HK-2 (cell line): ENCODE data around the gene RFC5.
"Not testable (repeated sequence)": the region's sequence is repeated elsewhere in the genome, so short reads cannot be mapped to it uniquely, and the experiment has no call there.

ENCODE experiments used
- DNase-seq: peaks from one replicate; pipeline ENCODE4 v3.0.0-alpha.2; 2018; ENCODE audit not compliant: unreplicated experiment

Gene RFC5

DNA sequence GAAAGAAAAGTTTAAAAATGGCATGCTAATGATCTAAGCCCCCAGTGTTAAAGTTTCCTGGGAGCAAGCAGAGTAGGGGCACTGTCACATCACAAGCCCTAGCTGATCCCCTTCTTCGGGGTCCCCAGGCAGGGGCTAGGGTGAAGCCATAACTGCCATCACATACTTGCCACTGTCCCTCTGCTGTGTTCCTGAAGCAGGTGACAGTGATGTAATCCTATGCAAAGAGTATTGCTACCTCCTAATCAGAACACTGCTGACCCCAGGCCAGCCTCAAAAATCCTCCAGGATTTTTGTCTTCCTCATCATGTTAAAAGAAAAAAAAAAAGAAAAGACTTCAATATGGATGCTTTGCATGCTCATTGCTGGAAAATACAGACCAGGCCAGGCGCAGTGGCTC lies 1.2 kb upstream of the RFC5 start:
- no peak for DNase-seq

DNA sequence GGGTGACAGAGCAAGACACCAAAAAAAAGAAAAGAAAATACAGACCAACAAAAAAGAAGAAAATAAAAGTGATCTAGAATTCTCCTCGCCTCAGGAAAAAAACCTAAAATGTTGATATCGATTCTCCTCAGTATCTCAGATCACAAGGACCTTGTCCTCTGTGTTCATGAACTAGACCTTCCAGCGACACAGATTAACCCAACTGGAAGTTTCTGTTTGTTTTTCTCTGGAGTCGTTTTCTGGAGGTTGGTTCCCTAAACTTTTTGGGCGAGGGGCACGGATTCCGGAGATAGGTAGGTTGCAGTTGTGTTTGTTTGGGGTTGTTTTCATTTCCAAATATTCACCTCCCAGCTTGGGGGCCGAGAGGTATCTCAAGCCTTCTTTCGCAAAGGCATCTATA lies 559 bp upstream of the RFC5 start:
- no peak for DNase-seq

DNA sequence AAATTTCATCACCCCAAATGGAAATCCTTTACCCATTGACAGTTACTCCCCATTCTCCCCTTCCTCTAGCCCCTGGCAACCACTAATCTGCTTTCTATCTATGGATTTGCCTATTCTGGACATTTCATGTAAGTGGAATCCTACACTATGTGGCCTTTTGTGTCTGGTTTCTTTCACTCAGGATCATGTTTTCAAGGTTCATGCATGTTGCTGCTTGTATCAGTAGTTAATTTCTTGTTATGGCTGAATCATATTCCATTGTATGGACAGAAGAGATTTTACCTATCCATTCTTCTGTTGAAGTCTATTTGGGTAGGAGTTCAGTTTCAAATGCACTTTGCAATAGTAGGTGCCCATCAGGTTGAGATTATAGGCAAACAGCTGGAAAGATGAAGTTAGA lies 1.4 kb downstream of the RFC5 start:
- no peak for DNase-seq

DNA sequence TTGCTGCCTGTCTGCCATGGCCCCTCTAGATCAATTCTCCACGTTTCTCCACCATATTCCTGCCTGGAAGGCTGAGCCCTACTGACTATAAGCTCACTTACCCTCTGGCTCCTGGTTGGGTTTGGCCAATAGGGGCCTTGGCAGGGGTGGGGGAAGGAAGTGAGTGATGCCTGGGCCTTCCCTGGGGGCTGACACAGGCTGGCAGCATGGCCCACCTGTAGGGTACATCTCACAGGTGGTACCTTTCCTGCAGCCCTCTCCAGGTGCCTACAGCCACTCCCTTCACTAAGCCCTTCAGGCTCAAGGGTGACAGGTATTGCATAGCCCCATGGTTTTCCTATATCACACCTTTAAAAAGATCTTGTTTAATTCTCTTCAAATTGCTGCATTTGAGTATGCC lies 3.5 kb downstream of the RFC5 start:
- no peak for DNase-seq

DNA sequence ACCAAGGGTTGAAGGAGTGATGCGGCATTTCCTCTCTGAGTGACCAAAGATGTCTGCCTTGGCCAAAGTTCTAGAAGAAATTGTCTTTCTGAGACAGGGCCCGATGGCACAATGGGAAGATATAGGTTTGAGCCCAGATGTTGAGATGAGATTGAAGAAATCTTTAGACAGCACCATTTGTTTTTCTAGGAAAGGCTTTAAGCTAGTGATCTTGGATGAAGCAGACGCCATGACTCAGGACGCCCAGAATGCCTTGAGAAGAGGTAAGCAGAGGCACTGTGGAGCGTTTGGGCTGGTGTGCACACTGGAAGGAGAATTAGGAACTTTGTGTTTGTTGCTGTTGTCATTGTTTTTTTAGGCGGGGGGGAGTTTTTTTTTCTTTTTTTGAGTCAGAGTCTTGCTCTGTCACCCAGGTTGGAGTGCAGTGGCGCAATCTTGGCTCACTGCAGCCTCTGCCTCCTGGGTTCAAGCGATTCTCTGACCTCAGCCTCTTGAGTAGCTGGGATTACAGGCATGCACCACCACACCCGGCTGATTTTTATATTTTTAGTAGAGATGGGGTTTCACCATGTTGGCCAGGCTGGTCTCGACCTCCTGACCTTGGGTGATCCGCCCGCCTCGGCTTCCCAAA lies 5.7 kb downstream of the RFC5 start:
- DNase-seq: not testable (repeated sequence)

DNA sequence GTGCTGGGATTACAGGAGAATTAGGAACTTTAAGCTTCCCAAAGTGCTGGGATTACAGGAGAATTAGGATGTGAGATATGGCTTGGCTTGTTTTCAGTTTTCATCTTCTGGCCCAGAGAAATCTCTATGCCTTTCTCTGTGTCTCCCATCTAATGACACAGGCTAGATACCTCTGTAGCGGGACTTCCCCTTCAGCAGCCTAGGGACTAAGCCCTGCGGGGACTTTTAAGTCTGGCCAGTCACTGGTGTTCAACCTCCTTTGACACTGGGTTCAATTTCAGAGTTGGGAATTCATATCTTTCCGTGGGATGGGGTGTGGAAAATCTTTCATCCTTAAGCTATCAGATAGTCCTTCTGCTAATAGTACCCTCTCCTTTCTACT lies 6.2 kb downstream of the RFC5 start:
- DNase-seq: no peak

DNA sequence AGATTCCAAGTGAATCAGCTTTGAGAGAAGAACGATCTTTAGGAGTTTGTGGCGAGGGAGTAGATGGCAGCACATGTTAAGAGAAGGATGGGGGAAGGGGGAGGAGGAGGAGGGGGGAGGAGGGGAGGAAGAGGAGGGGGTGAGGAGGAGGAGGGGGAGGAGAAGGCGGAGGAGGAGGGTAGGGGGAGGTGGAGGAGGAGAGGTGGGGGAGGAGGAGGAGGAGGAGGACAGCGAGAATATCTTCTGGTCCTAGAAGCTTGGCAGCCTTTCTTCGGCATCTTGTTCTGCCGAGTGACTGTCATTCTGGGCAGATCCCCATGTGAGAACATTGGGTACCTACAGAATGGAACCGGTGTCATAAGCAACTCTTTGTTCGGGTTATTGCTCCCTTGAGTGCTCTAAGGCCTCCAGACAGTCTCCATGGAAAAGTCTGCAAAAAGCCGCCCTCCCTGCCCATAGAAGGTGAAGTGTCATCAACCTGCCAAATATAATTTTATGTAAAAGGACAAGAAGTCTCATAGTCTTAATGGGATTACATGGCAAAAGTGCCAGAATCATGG lies 6.9 kb downstream of the RFC5 start:
- DNase-seq: no peak

DNA sequence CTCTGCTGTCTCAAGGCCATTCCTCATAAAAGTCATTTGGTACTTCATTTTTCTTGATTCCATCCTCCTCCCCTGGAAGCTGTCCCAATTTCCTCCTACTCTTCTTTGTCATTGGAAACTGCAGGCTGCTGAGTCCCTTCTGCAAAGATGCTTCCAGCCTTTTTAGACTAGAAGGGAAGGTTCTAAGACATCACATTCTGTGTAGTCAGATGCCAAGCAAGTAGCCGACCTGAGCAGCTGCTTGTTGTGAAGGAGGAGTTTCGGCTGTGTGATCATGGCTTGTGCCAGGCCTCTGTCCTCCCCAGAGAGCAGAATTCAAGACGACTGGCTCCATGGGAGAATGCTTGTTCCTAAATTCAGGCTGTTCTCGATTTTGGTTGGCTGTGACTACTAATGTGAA lies 8.7 kb downstream of the RFC5 start:
- DNase-seq: no peak

DNA sequence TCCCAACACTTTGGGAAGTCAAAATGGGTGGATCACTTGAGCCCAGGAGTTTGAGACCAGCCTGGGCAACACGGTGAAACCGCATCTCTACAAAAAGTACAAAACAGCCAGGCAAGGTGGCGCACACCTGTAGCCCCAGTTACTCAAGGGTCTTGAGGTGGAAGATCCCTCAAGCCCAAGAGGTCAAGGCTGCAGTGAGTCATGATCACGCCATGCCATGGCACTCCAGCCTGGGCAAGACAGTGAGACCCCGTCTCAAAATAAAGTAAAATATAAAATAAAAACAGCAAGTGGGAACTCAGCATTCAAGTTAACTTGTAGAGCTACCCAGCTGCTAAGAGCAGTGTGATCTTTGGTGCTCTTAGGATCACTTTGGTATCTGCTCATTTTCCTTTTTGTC lies 12.7 kb downstream of the RFC5 start:
- DNase-seq: no peak

DNA sequence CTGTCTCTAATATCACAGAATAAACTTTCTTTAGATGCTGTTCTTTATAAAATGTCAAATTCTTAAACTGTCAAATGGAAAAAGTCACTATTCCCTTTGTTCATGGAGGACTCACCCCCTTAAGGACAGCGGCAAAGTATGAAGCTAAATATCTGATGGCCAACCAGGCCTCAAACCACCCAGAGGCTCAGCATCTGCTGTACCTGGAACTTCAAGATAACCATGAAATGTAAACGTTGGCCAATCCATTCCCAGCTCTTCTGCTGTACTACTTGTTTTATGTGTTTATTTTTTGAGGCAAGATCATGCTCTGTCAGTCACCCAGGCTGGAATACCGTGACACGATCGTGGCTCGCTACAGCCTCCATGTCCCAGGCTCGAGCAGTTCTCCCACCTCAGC lies 15.7 kb downstream of the RFC5 start:
- no peak for DNase-seq

DNA sequence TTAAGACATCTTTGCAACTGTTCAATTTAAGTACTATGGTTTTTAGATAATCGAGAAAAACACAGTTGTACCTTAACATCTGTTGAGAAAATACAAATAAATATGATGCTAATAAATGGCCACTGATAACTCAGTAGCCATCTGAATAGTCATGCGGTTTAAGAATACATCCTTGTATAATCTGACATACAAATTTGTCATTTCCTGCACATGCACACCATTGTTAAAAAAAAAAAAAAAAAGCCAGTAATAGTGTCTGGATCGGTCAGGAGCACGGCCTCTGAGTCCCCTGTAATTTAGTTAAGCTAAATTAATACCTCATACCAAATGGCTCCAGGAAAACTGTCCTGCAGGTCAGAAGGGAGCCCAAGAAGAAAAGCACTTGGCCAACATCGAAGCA lies 16.8 kb downstream of the RFC5 start:
- DNase-seq: no peak

DNA sequence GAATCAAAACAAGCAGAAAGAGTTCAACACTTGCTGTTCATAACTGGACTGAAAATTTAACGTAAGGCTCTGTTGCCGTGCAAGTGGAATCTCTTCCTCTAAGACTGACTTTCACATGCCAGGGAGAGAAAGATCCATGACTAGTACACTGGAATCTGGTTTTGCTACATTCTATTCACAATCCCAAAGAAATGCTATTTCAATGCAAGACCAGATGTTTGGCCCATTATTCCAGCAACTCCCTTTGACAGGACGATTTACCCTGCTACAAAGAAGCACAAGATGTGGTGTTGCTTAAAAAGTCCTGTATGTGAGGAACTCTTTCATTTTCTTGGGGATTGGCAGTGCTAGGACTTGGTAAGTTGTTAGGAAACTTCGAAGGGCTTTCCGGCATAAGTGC lies 17.4 kb downstream of the RFC5 start:
- DNase-seq: no peak

DNA sequence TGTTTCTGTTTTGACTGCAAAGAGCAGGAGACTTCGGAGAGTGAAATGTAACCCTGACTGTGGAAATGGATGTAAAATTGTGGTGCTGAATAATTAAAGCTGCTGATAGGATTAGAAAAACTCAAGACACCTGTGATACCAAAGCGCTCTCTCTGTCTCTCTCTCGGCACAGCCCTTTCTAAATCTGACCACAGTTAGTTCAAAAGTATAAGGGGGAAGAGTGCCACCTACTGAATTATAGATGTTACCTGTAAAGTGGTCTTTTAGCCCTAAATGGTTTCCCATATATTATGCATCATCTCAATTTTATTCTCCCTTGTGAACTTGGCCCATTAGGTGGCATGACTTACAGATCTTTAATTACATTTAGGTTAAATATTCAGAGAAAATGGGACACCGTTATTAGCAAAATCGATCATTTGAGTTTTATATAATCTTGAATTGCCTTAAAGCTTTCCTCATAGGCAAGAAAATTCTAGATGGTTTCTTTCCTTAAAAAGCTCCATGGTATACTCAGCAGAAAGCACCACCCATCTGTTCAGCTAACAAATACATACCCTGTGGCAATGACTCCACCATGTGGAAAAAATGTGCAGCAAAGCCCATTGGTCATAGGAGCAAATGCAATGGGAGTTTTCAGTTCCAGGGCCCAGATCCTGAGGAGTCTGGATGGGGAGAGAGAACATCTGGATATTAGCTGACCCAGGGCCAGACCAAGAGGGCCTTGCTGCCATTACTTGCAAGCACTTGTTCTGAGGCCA lies 18.1 kb downstream of the RFC5 start:
- peak; percentile 21 for DNase-seq

DNA sequence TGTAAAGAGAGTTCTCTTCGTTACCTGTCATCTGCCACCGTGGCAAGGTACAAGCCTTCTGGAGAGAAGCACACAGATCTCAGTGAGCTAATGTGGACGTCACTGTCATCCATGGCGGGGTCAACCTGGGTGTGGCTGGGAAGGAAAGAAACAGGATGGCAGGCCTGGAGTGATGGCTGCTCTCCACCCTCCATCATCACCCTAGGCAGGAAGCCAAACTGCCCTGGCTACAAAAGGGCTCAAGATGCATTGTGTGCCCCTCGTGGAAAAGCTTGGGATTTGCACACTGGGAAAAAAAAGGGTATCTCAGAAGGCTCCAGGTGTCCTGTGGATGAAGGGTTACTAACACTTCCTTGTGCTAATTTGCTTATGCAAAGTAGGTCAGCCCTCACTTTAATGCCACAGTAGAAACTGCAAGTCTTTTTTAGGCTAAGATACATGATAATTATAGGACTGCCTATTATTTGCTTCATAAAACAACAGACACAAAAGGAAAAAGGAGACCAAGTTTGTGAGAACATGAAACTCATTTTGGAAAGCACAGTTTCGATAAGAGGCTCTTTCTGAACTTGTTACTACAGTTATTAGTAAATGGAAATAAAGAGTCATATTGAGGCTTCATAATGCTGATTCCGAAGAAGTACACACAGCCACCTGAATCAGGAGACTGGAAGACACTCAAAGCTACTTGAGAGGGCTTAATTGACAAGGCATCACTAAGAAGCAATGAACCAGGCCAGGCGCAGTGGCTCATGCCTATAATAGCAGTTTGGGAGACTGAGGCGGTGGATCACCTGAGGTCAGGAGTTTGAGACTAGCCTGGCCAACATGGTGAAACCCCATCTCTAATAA lies 18.9 kb downstream of the RFC5 start:
- DNase-seq: no peak

DNA sequence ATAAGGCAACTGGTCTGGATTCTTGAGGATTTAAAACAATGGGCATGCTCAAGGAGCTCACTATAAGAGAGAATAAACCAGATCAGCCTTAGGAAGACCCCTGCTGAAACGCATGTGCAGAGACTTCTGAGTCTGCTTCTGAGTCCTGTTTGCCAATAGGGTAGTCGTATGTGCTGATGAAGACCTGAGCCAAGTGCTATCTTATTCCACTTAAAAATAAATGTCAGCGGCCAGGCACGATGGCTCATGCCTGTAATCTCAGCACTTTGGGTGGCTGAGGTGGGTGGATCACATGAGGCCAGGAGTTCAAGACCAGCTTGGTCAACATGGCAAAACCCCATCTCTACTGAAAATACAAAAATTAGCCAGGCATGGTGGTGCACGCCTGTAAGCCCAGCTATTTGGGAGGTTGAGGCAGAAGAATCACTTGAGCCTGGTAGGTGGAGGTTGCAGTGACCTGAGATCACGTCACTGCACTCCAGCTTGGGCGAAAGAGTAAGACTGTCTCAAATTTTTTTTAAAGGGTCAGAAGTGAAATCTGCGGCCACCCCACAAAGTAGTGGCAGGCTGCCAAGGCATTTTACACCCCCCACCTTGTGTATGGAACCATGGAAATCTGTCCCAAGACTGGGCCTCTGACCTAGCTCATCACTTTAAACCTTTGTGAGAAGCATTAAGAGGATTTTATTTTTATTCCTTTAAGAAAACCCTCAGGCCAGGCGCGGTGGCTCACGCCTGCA lies 20.3 kb downstream of the RFC5 start:
- no peak for DNase-seq

DNA sequence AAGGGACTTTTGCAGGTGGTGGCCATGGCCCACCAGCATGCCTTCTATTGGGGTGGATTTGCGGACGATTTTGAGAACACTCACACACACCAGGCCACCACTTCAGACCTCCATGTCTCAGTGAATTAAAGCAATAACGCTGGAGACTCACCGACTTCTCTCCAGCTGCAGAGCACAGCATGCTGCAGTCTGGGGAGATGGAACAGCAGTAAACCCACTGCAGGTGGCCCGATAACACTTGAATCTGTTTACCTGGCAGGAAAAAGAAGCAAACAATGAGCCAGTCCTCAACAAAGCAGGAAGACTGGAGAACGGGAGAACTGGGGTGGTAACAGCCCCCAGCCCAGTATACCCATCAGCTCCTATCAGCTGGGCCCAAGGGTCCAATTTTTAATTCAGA lies 21.6 kb downstream of the RFC5 start:
- DNase-seq: no peak

DNA sequence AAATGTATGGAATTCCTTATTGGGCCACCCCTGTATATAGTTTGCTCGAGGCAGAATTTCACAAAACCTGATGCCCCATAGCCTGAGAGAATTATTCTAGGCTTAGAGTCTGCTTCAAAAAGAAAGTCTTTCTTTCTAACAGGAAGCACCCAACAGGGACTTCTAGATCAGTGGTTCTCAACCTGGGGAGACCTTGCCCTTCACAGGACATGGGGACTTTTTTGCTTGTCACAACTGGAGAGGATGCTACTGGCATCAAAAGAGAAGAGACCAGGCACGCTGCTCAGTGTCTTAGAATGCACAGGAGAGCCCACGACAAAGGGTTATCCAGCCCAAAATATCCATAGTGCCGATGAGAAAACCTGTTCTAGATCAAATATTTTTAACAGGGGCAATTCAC lies 25.6 kb downstream of the RFC5 start:
- no peak for DNase-seq

DNA sequence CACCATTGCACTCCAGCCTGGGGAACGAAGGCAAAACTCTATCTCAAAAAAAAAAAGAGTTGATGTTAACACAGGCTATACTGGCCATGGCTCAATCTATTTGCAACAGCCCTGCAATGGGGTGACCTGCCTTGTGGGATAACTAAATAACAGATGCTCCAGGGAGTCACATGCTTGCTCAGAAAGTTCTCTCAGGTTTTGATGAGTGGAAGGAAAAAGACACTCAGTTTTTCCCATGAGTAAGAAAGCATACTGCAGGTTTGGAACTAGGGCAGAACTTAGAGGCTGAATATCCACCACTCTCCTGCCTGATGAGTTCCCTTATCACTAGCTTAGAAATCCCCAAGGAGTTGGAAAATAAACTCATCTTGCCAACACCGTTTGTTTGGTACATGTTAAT lies 27.6 kb downstream of the RFC5 start:
- DNase-seq: no peak

DNA sequence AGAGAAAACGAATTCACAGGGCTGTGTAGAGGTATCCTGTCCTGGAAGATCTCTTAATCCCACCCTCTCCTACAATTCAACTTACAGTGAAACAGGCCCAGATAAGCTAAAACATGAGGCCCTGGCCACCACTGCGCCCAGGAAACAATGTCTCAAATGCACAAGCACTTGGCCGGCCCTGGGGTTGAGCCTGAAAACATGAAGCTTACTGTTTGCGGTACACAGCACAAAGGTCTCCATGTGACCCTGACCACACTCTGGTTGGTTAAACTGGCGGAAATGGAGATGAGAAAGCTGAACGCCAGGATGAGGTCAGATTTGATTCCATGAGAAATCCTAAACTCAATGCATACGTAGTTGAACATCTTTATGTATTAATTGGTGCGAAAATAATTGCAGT lies 28.1 kb downstream of the RFC5 start:
- DNase-seq: no peak

DNA sequence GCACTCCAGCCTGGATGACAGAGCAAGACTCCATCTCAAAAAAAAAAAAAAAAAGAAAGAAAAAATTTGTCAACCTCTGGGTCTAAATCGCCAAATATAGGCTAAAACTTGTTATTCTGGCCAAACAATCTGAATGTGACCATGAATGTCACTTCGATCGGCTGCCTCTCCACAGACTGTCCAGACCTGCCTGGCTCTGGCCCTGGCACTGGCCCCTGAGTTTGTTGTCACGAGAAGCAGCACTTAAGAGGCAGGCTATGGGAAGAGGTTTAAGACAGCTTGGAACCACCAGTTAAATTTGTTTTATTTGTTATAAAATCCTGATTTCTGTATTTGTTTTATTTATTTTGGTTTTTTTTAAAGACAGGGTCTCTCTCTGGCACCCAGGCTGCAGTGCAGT lies 29.9 kb downstream of the RFC5 start:
- no peak for DNase-seq

DNA sequence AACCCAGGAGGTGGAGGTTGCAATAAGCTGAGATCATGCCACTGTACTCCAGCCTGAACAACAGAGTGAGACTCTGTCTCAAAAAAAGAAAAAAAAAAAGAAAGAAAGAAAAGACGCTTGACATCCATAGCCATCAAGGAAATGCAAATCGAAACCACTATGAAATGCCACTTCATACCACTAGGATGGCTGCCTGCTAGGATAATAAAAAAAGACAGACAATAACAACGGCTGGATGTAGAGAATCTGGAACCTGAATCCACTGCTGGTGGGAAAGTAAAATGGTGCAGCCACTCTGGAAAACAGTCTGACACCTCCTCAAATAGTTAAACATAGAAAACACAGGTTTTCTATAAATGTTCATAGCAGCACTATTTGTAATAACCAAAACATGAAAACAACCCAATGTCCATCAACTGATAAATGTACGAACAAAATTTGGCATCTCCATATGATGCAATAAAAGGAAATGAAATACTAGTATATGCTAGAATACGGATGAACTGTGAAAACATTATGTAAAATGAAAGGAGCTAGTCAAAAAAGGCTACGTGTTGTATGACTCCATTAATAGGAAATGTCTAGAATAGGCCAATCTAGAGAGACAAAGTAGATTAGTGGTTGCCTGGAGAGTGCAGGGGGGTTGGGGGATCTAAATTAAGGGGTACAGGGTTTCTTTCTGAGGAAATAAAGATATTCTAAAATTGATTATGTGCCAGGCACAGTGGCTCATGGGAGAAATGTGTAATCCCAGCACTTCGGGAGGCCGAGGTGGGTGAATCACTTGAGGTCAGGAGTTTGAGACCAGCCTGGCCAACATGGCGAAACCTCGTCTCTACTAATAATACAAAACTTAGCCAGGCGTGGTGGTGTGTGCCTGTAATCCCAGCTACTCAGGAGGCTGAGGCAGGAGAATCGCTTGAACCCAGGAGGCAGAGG lies 34.7 kb downstream of the RFC5 start:
- no peak for DNase-seq
